Left kidney (tissue), 1 donor: ENCODE measurements around the gene WBP2. TPM values are rescaled to one million over a fixed set of nuclear protein-coding genes. Genes with fewer than 3 reads are reported as not detected.

Experiments
- polyA plus RNA-seq: library from polyadenylated mRNA; unstranded; fragments of 120-200 nt; gene quantifications from one replicate; pipeline ENCODE4 v1.2.1, GENCODE V29; 2013; ENCODE audit not compliant: insufficient read length

The WBP2 gene
- polyA plus RNA-seq, 1 donor = 75.9 TPM

Other genes starting within 250 kb of the WBP2 start
- gene SMIM5, start 221.9 kb downstream of the WBP2 start, polyA plus RNA-seq = 5.1 TPM
- 45.4 TPM for gene RECQL5, start 188.2 kb downstream of the WBP2 start, polyA plus RNA-seq
- gene SAP30BP, start 188.0 kb downstream of the WBP2 start, polyA plus RNA-seq = 102 TPM
- gene ITGB4, start 133.9 kb downstream of the WBP2 start, polyA plus RNA-seq = 9.6 TPM
- gene GALK1, start 90.1 kb downstream of the WBP2 start, polyA plus RNA-seq = 25.0 TPM
- gene UNK, start 70.5 kb downstream of the WBP2 start, polyA plus RNA-seq = 50.3 TPM
- 5.4 TPM for gene UNC13D, start 10.9 kb downstream of the WBP2 start, polyA plus RNA-seq
- 4.7 TPM for gene TRIM47, start 23.2 kb upstream of the WBP2 start, polyA plus RNA-seq
- gene TRIM65, start 41.6 kb upstream of the WBP2 start, polyA plus RNA-seq = 14.1 TPM
- 74.8 TPM for gene MRPL38, start 49.5 kb upstream of the WBP2 start, polyA plus RNA-seq
- gene FBF1, start 85.7 kb upstream of the WBP2 start, polyA plus RNA-seq = 12.2 TPM
- gene ACOX1, start 123.8 kb upstream of the WBP2 start, polyA plus RNA-seq = 39.0 TPM
- gene TEN1, start 123.9 kb upstream of the WBP2 start, polyA plus RNA-seq = 24.7 TPM
- gene CDK3, start 145.5 kb upstream of the WBP2 start, polyA plus RNA-seq = 19.0 TPM
- gene EVPL, start 172.0 kb upstream of the WBP2 start, polyA plus RNA-seq = 19.8 TPM
- 105 TPM for gene SRP68, start 217.2 kb upstream of the WBP2 start, polyA plus RNA-seq
- 0.17 TPM for gene GALR2, start 219.4 kb upstream of the WBP2 start, polyA plus RNA-seq
- 14.2 TPM for gene ZACN, start 223.8 kb upstream of the WBP2 start, polyA plus RNA-seq
- 178 TPM for gene EXOC7, start 248.5 kb upstream of the WBP2 start, polyA plus RNA-seq